ENCODE results near the gene TMEM236. TPM values are rescaled to one million over a fixed set of nuclear protein-coding genes. Genes with fewer than 3 reads are reported as not detected.

The TMEM236 gene
- total RNA-seq, 1 experiment from 2014 or later = 0.24 TPM

DNA sequence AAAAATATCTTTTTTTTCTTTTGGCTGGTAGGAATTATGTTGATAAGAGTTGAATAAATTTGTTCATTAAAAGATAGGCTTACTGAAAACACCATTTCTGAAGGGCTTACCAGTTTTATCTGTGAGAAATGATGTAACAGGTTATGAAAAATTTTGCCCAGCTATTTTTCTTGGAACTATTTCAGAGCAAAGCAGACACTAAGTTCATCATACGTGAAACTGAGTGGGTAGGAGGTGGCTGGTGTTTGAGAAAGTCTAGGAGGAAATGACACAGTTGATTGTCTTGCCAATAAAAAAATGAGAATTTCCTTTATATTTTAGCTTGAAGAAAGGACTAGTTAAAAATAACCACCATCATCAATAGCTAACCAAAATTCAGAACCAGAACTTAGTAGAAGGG lies 51.0 kb downstream of the TMEM236 start:
- no peaks in the 10 kb centered on the region for H3K79me2 ChIP-seq (ENCODE audit: low read depth)
- no peak for TF ChIP-seq EZH2 (IDR thresholded peaks at IDR 0.05; ENCODE audit: low read depth)
- TF ChIP-seq, protein P1, sequence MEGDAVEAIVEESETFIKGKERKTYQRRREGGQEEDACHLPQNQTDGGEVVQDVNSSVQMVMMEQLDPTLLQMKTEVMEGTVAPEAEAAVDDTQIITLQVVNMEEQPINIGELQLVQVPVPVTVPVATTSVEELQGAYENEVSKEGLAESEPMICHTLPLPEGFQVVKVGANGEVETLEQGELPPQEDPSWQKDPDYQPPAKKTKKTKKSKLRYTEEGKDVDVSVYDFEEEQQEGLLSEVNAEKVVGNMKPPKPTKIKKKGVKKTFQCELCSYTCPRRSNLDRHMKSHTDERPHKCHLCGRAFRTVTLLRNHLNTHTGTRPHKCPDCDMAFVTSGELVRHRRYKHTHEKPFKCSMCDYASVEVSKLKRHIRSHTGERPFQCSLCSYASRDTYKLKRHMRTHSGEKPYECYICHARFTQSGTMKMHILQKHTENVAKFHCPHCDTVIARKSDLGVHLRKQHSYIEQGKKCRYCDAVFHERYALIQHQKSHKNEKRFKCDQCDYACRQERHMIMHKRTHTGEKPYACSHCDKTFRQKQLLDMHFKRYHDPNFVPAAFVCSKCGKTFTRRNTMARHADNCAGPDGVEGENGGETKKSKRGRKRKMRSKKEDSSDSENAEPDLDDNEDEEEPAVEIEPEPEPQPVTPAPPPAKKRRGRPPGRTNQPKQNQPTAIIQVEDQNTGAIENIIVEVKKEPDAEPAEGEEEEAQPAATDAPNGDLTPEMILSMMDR (conservative IDR thresholded peaks at IDR 0.05) = no peak
- no peaks in the 10 kb centered on the region for H3F3A ChIP-seq (ENCODE audit: insufficient read depth, low read depth)
- DNase-seq = no peak
- no peak overlapping the region for H3K4me2 ChIP-seq
- no peak overlapping the region for H2AFZ ChIP-seq
- H3K4me3 ChIP-seq = no peak overlapping the region
- no peaks in the 10 kb centered on the region for H4K20me1 ChIP-seq (ENCODE audit: insufficient read depth)
- intact Hi-C loops (cut with micrococcal nuclease; ENCODE audit: unreplicated experiment) = no loop called here
- H3K4me1 ChIP-seq (replicated peaks; ENCODE audit: insufficient read depth) = no peaks in the 10 kb centered on the region
- H3K27ac ChIP-seq = no peak overlapping the region
- no peaks in the 10 kb centered on the region for H3K9me3 ChIP-seq (ENCODE audit: insufficient read depth, low read depth)
- no TSS peak for BruUV-seq (replicated peaks)
- POLR2A ChIA-PET (ENCODE audit: unreplicated experiment) = no interaction called here
- CTCF ChIA-PET = no interaction called here
- H3K27me3 ChIP-seq (ENCODE audit: insufficient read depth, low read depth) = no peaks in the 10 kb centered on the region
- no peaks in the 10 kb centered on the region for H3K36me3 ChIP-seq (ENCODE audit: low read depth)
- H3K9me2 ChIP-seq (ENCODE audit: insufficient read depth) = no peaks in the 10 kb centered on the region

DNA sequence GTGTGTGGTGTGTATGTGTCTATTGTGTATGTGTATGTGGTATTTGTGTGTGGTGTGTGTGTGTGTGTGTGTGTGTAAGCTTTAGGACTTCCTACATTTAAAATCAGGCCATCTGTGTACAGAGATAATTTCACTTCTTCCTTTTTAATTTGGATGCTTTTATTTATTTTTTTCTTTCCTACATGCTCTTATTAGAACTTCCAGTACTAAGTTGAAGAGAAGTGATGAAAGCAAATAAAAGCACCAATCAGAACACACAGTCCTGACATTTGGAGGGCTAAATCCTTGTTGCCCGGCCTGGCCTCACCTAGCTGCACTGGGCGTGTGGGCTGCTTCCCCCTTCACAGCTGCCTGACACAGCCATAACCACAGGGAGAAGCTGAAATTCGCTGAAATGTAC lies 53.3 kb downstream of the TMEM236 start:
- CTCF ChIA-PET = no interaction called here
- no peaks in the 10 kb centered on the region for H3K27me3 ChIP-seq (ENCODE audit: insufficient read depth, low read depth)
- no peak for DNase-seq
- H3K4me2 ChIP-seq = no peak overlapping the region
- H3K79me2 ChIP-seq (ENCODE audit: low read depth) = no peaks in the 10 kb centered on the region
- H2AFZ ChIP-seq = no peak overlapping the region
- H3K4me3 ChIP-seq = no peak overlapping the region
- BruUV-seq (replicated peaks) = no TSS peak
- no peaks in the 10 kb centered on the region for H3K9me2 ChIP-seq (ENCODE audit: insufficient read depth)
- H4K20me1 ChIP-seq (ENCODE audit: insufficient read depth) = no peaks in the 10 kb centered on the region
- H3K36me3 ChIP-seq (ENCODE audit: low read depth) = no peaks in the 10 kb centered on the region
- H3K4me1 ChIP-seq (replicated peaks; ENCODE audit: insufficient read depth) = no peaks in the 10 kb centered on the region
- H3K27ac ChIP-seq = no peak overlapping the region
- POLR2A ChIA-PET (ENCODE audit: unreplicated experiment) = interaction anchor here (0.7 kb wide), 1 partner anchor 21 kb away, joined by 5 read pairs; no protein-coding TSS in a partner anchor
- TF ChIP-seq, protein P1 (conservative IDR thresholded peaks at IDR 0.05) = no peak
- no peak for TF ChIP-seq EZH2 (IDR thresholded peaks at IDR 0.05; ENCODE audit: low read depth)
- no peaks in the 10 kb centered on the region for H3F3A ChIP-seq (ENCODE audit: insufficient read depth, low read depth)
- intact Hi-C loops (cut with micrococcal nuclease; ENCODE audit: unreplicated experiment) = no loop called here
- H3K9me3 ChIP-seq (ENCODE audit: insufficient read depth, low read depth) = no peaks in the 10 kb centered on the region

DNA sequence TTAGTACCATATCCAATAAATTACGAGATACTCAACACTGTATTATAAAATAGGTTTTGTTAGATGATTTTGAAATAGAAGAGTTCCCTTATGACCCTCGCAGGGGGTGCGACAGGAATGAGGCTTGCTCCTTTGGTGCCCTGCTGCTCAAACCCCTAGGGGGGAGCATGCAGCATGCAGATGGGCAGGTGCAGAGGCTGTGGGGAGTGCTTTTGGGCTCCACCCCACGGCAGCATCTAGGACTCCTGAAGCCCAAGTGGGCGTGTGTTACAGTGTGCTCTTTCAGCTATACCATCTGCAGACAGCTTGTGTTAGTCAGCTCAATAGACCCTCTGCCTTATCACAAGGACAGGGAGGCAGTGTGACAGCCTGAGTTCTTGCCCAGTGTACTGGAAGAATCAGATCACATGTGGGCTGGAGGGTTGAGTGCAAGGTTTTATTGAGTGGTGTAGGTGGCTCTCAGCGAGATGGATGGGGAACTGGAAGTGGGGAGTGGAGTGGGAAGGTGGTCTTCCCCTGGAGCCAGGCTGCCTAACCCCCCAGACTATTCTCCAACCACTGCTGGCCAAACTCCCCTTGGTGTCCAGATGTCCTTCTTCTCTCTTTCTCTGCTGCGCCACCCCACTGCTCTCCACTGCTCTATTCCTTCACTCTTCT lies 54.0 kb downstream of the TMEM236 start:
- H3K4me1 ChIP-seq (replicated peaks; ENCODE audit: insufficient read depth) = no peaks in the 10 kb centered on the region
- intact Hi-C loops (cut with micrococcal nuclease; ENCODE audit: unreplicated experiment) = no loop called here
- no TSS peak for BruUV-seq (replicated peaks)
- no peaks in the 10 kb centered on the region for H3F3A ChIP-seq (ENCODE audit: insufficient read depth, low read depth)
- TF ChIP-seq, protein P1 (conservative IDR thresholded peaks at IDR 0.05) = 0 out of 2 replicates have a peak, but pooled peaks have one; percentile 15
- no peak for TF ChIP-seq EZH2 (IDR thresholded peaks at IDR 0.05; ENCODE audit: low read depth)
- CTCF ChIA-PET = no interaction called here
- no peak overlapping the region for H3K27ac ChIP-seq
- H3K9me3 ChIP-seq (ENCODE audit: insufficient read depth, low read depth) = no peaks in the 10 kb centered on the region
- POLR2A ChIA-PET (ENCODE audit: unreplicated experiment) = interaction anchor here (0.7 kb wide), 1 partner anchor 21 kb away, joined by 5 read pairs; no protein-coding TSS in a partner anchor
- H4K20me1 ChIP-seq (ENCODE audit: insufficient read depth) = no peaks in the 10 kb centered on the region
- no peak overlapping the region for H2AFZ ChIP-seq
- no peak overlapping the region for H3K4me3 ChIP-seq
- no peaks in the 10 kb centered on the region for H3K79me2 ChIP-seq (ENCODE audit: low read depth)
- H3K36me3 ChIP-seq (ENCODE audit: low read depth) = no peaks in the 10 kb centered on the region
- H3K4me2 ChIP-seq = no peak overlapping the region
- DNase-seq = peak in 1 of 2 experiments; percentile 12
- H3K27me3 ChIP-seq (ENCODE audit: insufficient read depth, low read depth) = no peaks in the 10 kb centered on the region
- H3K9me2 ChIP-seq (ENCODE audit: insufficient read depth) = no peaks in the 10 kb centered on the region

Data from PC-9 (cell line).